Activated T-cell treated with anti-CD3 and anti-CD28 coated beads, Interleukin-2, amount 50 U/mL, for 24 hours (primary cell): ENCODE measurements around the gene JAKMIP3.

Source experiments
- DNase-seq: peaks from one replicate; pipeline ENCODE4 v3.0.0-alpha.2; 2020
- H3K27ac Mint-ChIP-seq: 2 replicates; pipeline ENCODE4 v1.8.0; 2020; ENCODE audit warnings: mild to moderate bottlenecking, mixed read lengths
- H3K27me3 Mint-ChIP-seq: 2 replicates; pipeline ENCODE4 v1.8.0; 2020; ENCODE audit warnings: mixed read lengths
- H3K36me3 Mint-ChIP-seq: 2 replicates; pipeline ENCODE4 v1.8.0; 2020; ENCODE audit warnings: low read depth, mixed read lengths
- H3K4me1 Mint-ChIP-seq: 2 replicates; pipeline ENCODE4 v1.8.0; 2020; ENCODE audit warnings: low read depth, mixed read lengths
- H3K4me3 Mint-ChIP-seq: 2 replicates; pipeline ENCODE4 v1.8.0; 2020; ENCODE audit warnings: mild to moderate bottlenecking, moderate library complexity, mixed read lengths
- H3K9me3 Mint-ChIP-seq: 2 replicates; pipeline ENCODE4 v1.8.0; 2020; ENCODE audit warnings: mixed read lengths

JAKMIP3 gene

DNA sequence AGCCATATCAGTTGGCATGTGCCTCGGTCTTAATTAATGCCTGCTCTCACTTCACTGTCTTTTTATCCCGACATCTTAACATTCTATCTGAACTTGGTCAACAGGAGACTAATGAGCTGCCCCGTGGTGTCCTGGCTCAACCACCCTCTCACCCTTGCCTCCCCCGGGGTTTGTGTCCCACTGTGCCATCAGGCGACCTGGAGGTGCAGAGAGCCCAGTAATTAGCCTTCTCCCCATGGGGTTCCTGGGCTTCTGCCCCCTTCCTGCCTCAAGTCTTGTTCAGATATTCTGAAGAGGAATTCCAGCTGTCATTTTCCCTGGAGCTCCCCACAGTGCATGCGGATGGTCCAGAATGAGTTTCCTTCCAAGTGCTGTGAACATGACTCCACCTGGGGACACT, 10.1 kb upstream of the JAKMIP3 start:
- Mint-ChIP-seq H3K4me1 (peaks cover 3% of the 10 kb centered on the region), H3K9me3 (peaks cover 8% of the 10 kb centered on the region), H3K27ac (no peak overlapping the region), H3K4me3 (no peak overlapping the region), H3K36me3 (peaks cover 5% of the 10 kb centered on the region), H3K27me3 (peaks cover 34% of the 10 kb centered on the region)
- no peak for DNase-seq

DNA sequence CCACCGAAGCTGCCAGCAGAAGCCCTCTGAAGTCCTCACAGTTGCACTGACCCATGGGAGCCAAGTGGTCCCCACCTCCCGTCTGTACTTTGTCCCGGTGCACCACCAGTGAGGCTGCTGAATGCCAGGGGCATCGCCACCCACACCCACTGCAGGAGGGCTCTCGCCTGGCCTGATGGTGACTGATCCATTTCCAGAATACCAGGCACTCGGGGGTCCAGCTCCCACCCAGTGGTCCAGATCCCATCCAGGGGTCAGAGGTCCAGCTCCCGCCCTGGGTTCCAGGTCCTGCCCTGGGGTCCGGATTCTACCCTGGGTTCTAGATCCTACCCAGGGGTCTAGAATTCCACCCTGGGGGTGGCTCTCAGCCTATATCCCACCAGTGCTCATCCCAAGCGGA, 9.1 kb upstream of the JAKMIP3 start:
- H3K36me3 Mint-ChIP-seq: peaks cover 5% of the 10 kb centered on the region
- H3K4me3 Mint-ChIP-seq: no peak overlapping the region
- peaks cover 3% of the 10 kb centered on the region for H3K4me1 Mint-ChIP-seq
- peaks cover 34% of the 10 kb centered on the region for H3K27me3 Mint-ChIP-seq
- H3K9me3 Mint-ChIP-seq: peaks cover 8% of the 10 kb centered on the region
- DNase-seq: no peak
- H3K27ac Mint-ChIP-seq: no peak overlapping the region

DNA sequence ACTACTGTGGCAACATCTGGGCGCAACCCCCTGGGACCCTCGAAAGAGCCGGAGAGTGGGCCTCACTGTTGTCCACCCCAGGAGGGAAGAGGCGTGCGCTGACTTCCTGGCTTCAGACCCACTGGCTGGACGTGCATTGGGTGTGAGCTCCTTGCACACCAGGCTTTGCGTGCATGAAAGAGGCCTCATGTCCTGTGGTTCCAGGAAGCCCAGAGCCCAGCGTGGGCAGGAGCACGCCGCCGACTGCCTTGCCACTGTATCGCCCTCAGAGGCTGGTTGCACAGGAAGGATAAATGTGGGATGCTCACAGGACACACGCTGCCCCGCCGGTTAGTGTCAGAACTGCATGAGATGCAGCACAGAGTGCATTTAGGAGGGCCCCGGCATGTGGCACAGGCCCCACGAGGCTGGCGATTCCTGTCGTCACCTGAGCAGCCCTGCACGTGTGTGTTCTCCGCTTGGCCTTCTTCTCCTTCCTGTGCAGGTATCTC, 8.5 kb upstream of the JAKMIP3 start:
- DNase-seq: no peak
- no peak overlapping the region for H3K27ac Mint-ChIP-seq
- peaks cover 3% of the 10 kb centered on the region for H3K36me3 Mint-ChIP-seq
- H3K9me3 Mint-ChIP-seq: peaks cover 6% of the 10 kb centered on the region
- H3K27me3 Mint-ChIP-seq: peaks cover 34% of the 10 kb centered on the region
- H3K4me1 Mint-ChIP-seq: peaks cover 3% of the 10 kb centered on the region
- H3K4me3 Mint-ChIP-seq: no peak overlapping the region

DNA sequence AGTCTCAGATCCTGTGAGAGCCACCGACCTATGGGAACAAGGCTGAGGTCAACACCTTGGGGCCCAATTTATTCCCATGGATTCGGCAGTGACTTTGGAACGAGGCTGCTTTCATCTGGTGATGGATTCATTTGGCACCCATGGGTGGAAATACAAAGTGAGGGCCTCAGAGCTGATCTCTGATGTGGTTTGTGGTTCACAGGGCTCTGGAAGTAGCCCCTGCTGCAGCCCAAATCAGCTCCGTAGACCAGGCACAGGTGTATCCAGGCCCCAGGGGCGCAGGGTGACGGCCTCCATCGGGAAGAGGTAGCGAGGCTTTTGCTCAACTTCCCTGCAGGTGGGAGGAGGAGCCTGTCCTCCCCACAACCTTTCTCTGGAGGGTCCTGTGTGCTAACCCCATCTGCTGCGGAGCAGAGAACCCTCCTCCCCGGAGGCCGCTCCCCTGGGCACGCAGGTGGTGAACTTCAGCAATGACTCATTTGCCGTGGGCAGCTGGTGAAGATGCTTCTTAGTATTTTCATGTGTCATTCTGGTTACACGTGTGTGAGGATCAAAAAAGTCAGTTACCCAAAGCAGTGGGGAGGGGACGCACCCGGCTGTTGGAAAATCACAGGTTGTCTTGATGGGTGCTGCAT, 7.5 kb upstream of the JAKMIP3 start:
- no peaks in the 10 kb centered on the region for H3K36me3 Mint-ChIP-seq
- H3K27me3 Mint-ChIP-seq: peaks cover 31% of the 10 kb centered on the region
- H3K27ac Mint-ChIP-seq: no peak overlapping the region
- no peak for DNase-seq
- H3K4me1 Mint-ChIP-seq: peaks cover 3% of the 10 kb centered on the region
- no peaks in the 10 kb centered on the region for H3K9me3 Mint-ChIP-seq
- H3K4me3 Mint-ChIP-seq: no peak overlapping the region

DNA sequence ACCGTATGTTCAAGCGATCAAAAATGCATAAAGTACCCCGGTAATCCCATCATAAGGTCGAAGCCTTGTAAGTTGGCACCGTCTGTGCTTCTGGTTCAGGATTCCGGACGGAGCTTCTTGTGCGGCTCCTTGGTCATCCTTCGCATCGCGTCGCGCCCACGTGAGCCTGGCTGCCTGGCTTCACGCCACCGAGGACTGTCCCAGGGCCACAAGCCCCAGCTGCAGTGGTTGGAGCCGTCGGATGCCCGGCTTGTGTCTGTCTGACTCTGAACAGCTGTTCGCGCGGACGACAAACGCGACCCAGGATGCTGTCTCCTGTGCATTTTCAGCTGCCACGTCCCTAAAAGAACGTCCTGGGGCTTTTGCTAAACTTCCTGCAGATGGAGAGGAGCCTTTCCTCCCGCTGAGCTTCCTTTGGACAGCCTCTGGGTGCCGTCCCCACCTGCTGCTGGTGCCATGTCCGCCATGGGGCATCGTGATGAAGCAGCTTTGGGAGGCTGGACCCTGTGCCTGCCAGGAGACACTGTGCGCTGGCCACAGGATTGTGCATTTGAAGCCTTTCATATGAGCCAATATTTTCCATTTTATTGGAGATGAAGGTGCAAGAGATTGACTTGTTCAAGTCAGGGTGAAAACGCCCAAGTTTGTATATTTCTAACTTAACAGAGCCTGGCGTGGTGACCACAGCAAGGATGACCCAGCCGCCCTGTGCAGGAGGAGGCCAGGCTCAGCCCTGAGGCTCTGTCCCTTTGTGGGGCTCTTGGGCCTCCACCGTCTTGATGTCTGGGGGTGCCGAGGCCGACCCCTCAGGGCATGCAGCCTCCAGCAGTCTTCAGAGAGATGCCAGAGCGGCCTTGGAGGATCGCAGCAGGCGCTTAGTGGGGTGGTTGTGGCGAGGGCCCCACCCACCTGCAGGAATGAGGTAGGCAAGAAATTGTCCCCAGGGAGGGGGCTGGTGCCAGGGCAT, 6.7 kb upstream of the JAKMIP3 start:
- peaks cover 30% of the 10 kb centered on the region for H3K27me3 Mint-ChIP-seq
- no peaks in the 10 kb centered on the region for H3K36me3 Mint-ChIP-seq
- no peaks in the 10 kb centered on the region for H3K9me3 Mint-ChIP-seq
- H3K4me1 Mint-ChIP-seq: peaks cover 3% of the 10 kb centered on the region
- no peak overlapping the region for H3K4me3 Mint-ChIP-seq
- no peak overlapping the region for H3K27ac Mint-ChIP-seq
- DNase-seq: no peak

DNA sequence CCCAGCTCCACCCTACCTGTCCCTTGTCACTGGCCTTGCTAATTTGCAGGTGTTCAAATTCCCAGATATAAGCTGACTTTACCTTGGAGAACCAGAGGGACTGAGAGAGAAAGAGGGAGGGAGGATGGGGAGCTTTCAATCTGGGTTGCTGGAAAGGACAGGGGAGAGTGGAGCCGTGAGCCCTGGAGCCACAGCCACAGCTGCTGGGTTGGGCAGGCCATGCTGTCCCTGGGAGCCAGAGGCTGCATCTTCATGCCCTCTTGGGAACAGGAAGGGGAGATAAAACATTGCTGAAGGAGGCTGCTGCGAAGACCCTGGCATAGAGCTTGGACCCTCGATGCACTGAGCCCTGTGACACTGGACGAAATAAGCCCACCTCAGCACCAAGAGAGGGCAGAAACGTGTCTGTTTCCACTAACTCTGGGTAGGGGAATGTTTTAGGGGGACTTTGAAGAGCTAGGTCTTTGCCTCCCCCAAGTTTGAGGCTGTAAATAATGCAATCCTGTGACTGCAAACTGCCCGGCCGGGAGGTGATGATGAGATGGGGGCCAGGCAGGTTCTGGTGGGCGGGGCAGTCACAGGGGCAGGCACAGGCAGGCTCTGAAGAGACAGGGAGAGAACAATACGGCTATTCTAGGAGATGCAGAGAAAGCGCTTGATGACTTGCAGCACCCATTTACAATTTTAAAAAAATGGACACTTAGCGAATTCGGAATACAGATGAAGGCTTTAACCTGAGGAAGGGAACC, 5.8 kb upstream of the JAKMIP3 start:
- peaks cover 3% of the 10 kb centered on the region for H3K4me1 Mint-ChIP-seq
- H3K9me3 Mint-ChIP-seq: no peaks in the 10 kb centered on the region
- no peak for DNase-seq
- peaks cover 25% of the 10 kb centered on the region for H3K27me3 Mint-ChIP-seq
- no peaks in the 10 kb centered on the region for H3K36me3 Mint-ChIP-seq
- H3K4me3 Mint-ChIP-seq: no peak overlapping the region
- no peak overlapping the region for H3K27ac Mint-ChIP-seq

DNA sequence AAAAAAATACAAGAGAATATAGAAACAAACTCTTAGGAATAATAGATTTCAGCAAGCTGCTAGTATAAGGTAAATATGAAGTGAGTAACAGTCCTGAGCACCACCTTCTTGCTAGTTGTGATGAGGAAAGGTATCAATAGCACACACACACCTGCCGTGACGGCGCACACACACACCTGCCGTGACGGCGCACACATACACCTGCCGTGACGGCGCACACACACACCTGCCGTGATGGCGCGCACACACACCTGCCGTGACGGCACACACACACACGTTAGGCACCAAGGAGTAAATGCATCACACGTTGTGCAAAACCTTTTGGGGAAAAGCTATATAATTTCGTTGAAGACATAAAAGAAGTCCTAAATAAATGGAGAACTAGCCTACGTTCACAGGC, 4.7 kb upstream of the JAKMIP3 start:
- Mint-ChIP-seq H3K9me3 (no peaks in the 10 kb centered on the region), H3K4me3 (no peak overlapping the region), H3K27ac (no peak overlapping the region), H3K36me3 (no peaks in the 10 kb centered on the region), H3K27me3 (peaks cover 24% of the 10 kb centered on the region), H3K4me1 (peaks cover 9% of the 10 kb centered on the region)
- DNase-seq: no peak

DNA sequence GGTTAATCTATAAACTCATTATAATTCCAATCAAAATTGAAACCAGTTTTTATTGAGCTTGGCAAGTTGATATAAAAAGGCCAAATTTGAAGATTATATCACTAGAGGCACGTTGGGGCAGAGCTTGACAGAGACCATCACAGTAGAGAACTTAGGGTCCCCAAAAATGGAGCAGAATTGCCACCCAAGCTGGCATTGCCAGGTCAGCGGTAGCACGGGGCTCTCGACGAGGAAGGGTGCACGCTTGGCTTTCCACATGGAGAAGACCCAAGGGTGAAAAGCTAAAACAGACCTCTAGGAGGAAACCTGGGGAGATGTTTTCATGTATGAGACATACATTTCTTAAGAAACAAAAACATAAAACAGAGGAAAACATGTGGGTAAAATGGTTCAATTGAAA, 4.3 kb upstream of the JAKMIP3 start:
- peaks cover 11% of the 10 kb centered on the region for H3K4me1 Mint-ChIP-seq
- DNase-seq: no peak
- no peak overlapping the region for H3K4me3 Mint-ChIP-seq
- no peak overlapping the region for H3K27ac Mint-ChIP-seq
- no peaks in the 10 kb centered on the region for H3K36me3 Mint-ChIP-seq
- peaks cover 24% of the 10 kb centered on the region for H3K27me3 Mint-ChIP-seq
- H3K9me3 Mint-ChIP-seq: no peaks in the 10 kb centered on the region

DNA sequence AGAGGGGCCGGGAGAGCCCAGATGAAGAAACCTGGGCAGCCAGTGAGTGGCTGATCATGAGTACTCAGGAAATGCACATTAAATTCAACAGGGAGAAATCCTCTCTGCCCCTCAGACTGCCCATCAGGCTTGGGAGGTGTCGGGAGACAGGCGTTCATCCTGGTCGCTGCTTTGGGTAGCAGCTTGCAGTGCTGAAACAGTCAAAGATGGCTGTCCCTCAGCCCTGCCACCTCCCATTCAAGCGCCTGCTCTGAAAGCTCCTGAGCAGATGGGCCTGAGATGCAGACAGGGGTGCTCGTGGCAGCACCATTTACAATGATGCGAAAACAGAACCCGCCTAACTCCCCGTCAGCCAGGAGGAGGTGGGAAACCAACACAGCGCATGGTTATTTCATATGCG, 3.6 kb upstream of the JAKMIP3 start:
- Mint-ChIP-seq H3K4me3 (no peak overlapping the region), H3K27me3 (peaks cover 24% of the 10 kb centered on the region), H3K36me3 (no peaks in the 10 kb centered on the region), H3K9me3 (no peaks in the 10 kb centered on the region), H3K4me1 (peaks cover 11% of the 10 kb centered on the region), H3K27ac (no peak overlapping the region)
- DNase-seq: no peak

DNA sequence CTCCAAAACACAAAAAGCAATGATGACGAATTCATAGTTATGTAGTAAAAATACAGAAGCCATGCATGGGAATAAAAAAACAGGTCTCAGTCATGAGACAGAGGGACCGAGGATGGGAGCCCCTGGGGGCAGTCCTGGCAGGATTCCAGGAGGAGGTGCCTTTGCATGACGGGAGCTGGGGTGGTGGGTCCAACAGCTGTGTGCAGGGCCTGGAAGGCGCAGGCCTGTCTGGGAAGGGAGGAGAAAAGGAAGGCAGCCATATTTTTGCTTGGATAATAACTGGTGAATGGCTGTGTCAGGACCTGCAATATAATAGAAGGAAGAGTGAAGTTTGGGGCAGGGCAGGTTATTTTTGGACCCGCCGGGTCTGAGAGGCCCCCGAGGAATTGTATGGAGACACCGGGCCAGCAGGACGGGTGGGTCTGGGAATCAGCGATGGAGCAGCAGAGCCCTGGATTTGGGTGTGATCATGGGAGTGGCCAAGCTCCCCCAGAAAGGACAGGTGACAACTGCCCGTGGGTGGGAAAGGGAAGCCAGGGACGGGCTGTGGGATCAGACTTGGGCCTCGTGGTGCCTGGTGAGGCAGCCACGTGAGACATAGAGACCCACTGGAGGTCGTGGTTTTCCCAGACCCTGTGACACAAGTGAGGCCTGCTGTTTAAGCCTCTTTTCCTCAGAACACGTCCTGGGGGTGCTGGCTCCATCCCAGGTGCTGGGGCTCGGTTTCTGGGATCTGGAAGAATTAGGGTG, 2.9 kb upstream of the JAKMIP3 start:
- DNase-seq: no peak
- Mint-ChIP-seq H3K27me3 (peaks cover 21% of the 10 kb centered on the region), H3K36me3 (no peaks in the 10 kb centered on the region), H3K4me3 (no peak overlapping the region), H3K9me3 (no peaks in the 10 kb centered on the region), H3K4me1 (peaks cover 11% of the 10 kb centered on the region), H3K27ac (no peak overlapping the region)

DNA sequence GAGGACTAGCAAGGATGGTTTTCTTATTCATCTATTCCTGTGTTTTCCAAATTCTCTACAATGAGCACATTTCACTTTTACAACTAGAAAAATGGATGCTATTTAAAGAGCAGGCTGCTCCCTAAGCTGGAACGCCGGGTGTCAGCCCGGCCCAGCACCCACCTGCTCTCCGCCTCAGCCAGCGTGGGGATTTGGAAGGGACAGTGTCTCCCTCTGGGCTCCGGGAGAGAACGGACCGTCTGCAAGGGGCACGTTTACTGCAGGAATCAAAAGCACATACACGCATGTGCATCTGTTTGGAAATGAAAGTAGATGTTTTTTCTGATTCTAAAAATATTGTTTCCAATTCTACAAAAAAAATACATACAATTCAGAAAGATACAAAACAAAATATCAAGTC, 2.3 kb upstream of the JAKMIP3 start:
- DNase-seq: no peak
- no peaks in the 10 kb centered on the region for H3K36me3 Mint-ChIP-seq
- no peak overlapping the region for H3K27ac Mint-ChIP-seq
- peaks cover 9% of the 10 kb centered on the region for H3K4me1 Mint-ChIP-seq
- H3K9me3 Mint-ChIP-seq: no peaks in the 10 kb centered on the region
- peaks cover 21% of the 10 kb centered on the region for H3K27me3 Mint-ChIP-seq
- no peak overlapping the region for H3K4me3 Mint-ChIP-seq

DNA sequence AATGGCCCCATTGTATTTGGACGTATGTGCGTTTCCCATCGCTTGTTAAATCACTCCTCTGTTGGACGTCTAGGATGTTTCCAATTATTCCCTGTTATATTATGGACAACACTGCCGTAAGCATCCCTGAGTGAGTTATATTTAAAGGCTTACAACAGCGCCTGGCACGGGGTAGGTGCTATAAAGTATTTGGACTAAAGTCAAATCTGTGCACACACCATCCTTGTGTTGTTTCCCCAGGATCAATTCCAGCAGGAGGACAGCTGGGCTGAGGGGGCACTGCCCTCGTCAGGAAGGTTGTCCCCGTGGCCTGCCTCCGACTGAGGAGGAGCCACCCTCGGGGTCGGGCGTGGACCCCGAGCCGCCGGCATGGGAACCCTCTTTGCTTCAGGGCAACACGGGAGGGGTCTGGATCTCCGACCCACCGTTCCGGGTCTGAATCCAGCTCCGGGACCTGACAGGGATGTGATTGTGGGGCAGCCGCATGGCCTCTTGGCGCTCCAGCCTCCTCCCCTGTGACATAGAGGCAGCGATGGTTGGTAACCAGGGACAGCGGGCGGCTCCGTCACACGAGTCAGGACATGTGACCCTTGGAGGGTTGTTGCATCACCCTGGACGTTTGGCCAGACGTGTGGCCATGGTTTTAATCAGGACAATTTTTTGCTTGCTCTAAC, 1.5 kb upstream of the JAKMIP3 start:
- no peaks in the 10 kb centered on the region for H3K9me3 Mint-ChIP-seq
- H3K36me3 Mint-ChIP-seq: no peaks in the 10 kb centered on the region
- H3K27me3 Mint-ChIP-seq: peaks cover 21% of the 10 kb centered on the region
- no peak overlapping the region for H3K27ac Mint-ChIP-seq
- no peak overlapping the region for H3K4me3 Mint-ChIP-seq
- peaks cover 8% of the 10 kb centered on the region for H3K4me1 Mint-ChIP-seq
- DNase-seq: no peak

DNA sequence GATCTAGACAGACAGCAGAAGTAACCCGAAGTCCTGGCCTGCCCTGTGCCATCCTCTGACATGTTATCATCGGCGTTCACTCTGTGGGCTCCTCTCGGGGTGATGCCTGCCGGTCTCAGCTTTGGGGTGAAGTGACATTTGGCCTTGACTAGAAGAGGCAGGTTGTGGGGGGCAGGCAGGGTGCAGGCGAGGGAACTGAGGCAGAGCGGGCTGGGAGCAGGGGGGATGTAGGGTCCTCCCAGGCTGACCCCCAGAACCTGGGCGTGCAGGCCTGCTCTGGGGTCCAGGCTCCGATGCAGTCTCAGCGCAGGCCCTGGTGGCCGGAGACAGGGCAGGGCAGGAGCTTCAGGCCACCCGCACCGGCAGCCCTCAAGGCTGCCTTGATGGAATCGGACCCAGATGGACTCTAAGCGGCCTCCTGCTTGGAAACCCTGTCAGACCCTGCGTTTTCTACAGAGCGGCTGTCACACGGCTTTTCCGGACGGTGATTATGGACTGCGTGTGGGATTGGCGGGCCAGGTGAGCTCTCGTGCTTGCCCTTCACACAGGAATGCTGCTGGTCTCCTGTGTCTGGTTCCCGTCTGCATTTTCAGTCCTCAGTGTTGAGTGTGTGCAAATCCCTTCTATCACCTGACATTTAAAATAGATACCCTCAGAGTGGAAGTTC, 842 bp upstream of the JAKMIP3 start:
- Mint-ChIP-seq H3K27me3 (peaks cover 17% of the 10 kb centered on the region), H3K9me3 (no peaks in the 10 kb centered on the region), H3K4me3 (no peak overlapping the region), H3K4me1 (peaks cover 8% of the 10 kb centered on the region), H3K27ac (no peak overlapping the region), H3K36me3 (no peaks in the 10 kb centered on the region)
- DNase-seq: no peak
